HUES48 (cell line): ENCODE measurements around the gene GOPC.
A peak's percentile ranks its signal among the peaks of the same experiment; 100 is the strongest.

Experiments used
- H3K27ac ChIP-seq: one replicate; pipeline ENCODE4 v1.7.0; 2013; ENCODE audit warnings: low read depth, low read length, inconsistent platforms
- H3K27me3 ChIP-seq: 2 replicates; pipeline ENCODE4 v1.6.1; 2013; ENCODE audit warnings: mild to moderate bottlenecking, low read length; ENCODE audit not compliant: control insufficient read depth, insufficient read depth
- H3K36me3 ChIP-seq: 2 replicates; pipeline ENCODE4 v1.6.1; 2013; ENCODE audit warnings: low read length; ENCODE audit not compliant: control insufficient read depth, insufficient read depth
- H3K4me1 ChIP-seq: 2 replicates; pipeline ENCODE4 v1.6.1; 2013; ENCODE audit warnings: mild to moderate bottlenecking, low read length; ENCODE audit not compliant: control insufficient read depth, insufficient read depth
- H3K4me3 ChIP-seq: 2 replicates; pipeline ENCODE4 v1.5.1; 2013; ENCODE audit warnings: mild to moderate bottlenecking, low read depth, low read length
- H3K9ac ChIP-seq: 2 replicates; pipeline ENCODE4 v1.6.1; 2013; ENCODE audit warnings: mild to moderate bottlenecking, low read depth, low read length, moderate library complexity
- H3K9me3 ChIP-seq: 2 replicates; pipeline ENCODE4 v1.6.1; 2013; ENCODE audit warnings: low read length; ENCODE audit not compliant: control insufficient read depth, insufficient read depth

The GOPC gene

GRCh38 chr6:117548797-117549301 lies 53.5 kb downstream of the GOPC start:
- H3K4me1 ChIP-seq, result peaks cover 24% of the 10 kb centered on the region
- peak overlapping the region; percentile 31 for H3K27ac ChIP-seq
- H3K9ac ChIP-seq, result no peak overlapping the region
- H3K36me3 ChIP-seq, result 0 out of 2 replicates have a peak, but pooled peaks cover 4% of the 10 kb centered on the region
- H3K27me3 ChIP-seq, result no peaks in the 10 kb centered on the region
- no peak overlapping the region for H3K4me3 ChIP-seq
- H3K9me3 ChIP-seq, result no peaks in the 10 kb centered on the region

- Histone ChIP-seq H3K27ac (no peak overlapping the region), H3K4me1 (peaks cover 24% of the 10 kb centered on the region), H3K9me3 (no peaks in the 10 kb centered on the region), H3K36me3 (0 out of 2 replicates have a peak, but pooled peaks cover 4% of the 10 kb centered on the region), H3K4me3 (no peak overlapping the region), H3K27me3 (no peaks in the 10 kb centered on the region), H3K9ac (no peak overlapping the region)
These were observed 54.4 kb downstream of the GOPC start for GRCh38 chr6:117547688-117548621.

- H3K9ac ChIP-seq, result no peak overlapping the region
- H3K9me3 ChIP-seq, result no peaks in the 10 kb centered on the region
- peaks cover 24% of the 10 kb centered on the region for H3K4me1 ChIP-seq
- H3K4me3 ChIP-seq, result no peak overlapping the region
- no peak overlapping the region for H3K27ac ChIP-seq
- H3K36me3 ChIP-seq, result 0 out of 2 replicates have a peak, but pooled peaks cover 4% of the 10 kb centered on the region
- H3K27me3 ChIP-seq, result no peaks in the 10 kb centered on the region
These were observed 55.6 kb downstream of the GOPC start for GRCh38 chr6:117546674-117547073.

GRCh38 chr6:117545161-117545595 lies 57.1 kb downstream of the GOPC start:
- Histone ChIP-seq H3K4me1 (peaks cover 17% of the 10 kb centered on the region), H3K9ac (no peak overlapping the region), H3K4me3 (no peak overlapping the region), H3K36me3 (0 out of 2 replicates have a peak, but pooled peaks cover 7% of the 10 kb centered on the region), H3K27me3 (no peaks in the 10 kb centered on the region), H3K9me3 (no peaks in the 10 kb centered on the region), H3K27ac (no peak overlapping the region)

- H3K9me3 ChIP-seq, result no peaks in the 10 kb centered on the region
- H3K4me1 ChIP-seq, result peaks cover 12% of the 10 kb centered on the region
- no peak overlapping the region for H3K9ac ChIP-seq
- no peaks in the 10 kb centered on the region for H3K27me3 ChIP-seq
- 0 out of 2 replicates have a peak, but pooled peaks cover 7% of the 10 kb centered on the region for H3K36me3 ChIP-seq
- H3K27ac ChIP-seq, result no peak overlapping the region
- no peak overlapping the region for H3K4me3 ChIP-seq
These were observed 57.6 kb downstream of the GOPC start for GRCh38 chr6:117544716-117545115.

- Histone ChIP-seq H3K4me3 (no peak overlapping the region), H3K27ac (no peak overlapping the region), H3K9me3 (no peaks in the 10 kb centered on the region), H3K36me3 (peaks cover 14% of the 10 kb centered on the region), H3K9ac (no peak overlapping the region), H3K27me3 (no peaks in the 10 kb centered on the region), H3K4me1 (no peaks in the 10 kb centered on the region)
These were observed 59.8 kb downstream of the GOPC start for GRCh38 chr6:117542493-117542892.

GRCh38 chr6:117540670-117541069 lies 61.6 kb downstream of the GOPC start:
- H3K27me3 ChIP-seq, result no peaks in the 10 kb centered on the region
- no peak overlapping the region for H3K27ac ChIP-seq
- H3K36me3 ChIP-seq, result peaks cover 14% of the 10 kb centered on the region
- H3K4me3 ChIP-seq, result no peak overlapping the region
- no peaks in the 10 kb centered on the region for H3K4me1 ChIP-seq
- no peak overlapping the region for H3K9ac ChIP-seq
- H3K9me3 ChIP-seq, result no peaks in the 10 kb centered on the region

- H3K4me1 ChIP-seq, result no peaks in the 10 kb centered on the region
- no peak overlapping the region for H3K4me3 ChIP-seq
- no peaks in the 10 kb centered on the region for H3K9me3 ChIP-seq
- H3K9ac ChIP-seq, result no peak overlapping the region
- H3K36me3 ChIP-seq, result peaks cover 10% of the 10 kb centered on the region
- H3K27ac ChIP-seq, result no peak overlapping the region
- no peaks in the 10 kb centered on the region for H3K27me3 ChIP-seq
These were observed 63.7 kb downstream of the GOPC start for GRCh38 chr6:117538615-117539014.

- Histone ChIP-seq H3K36me3 (peaks cover 10% of the 10 kb centered on the region), H3K27me3 (no peaks in the 10 kb centered on the region), H3K4me3 (no peak overlapping the region), H3K27ac (no peak overlapping the region), H3K9me3 (no peaks in the 10 kb centered on the region), H3K9ac (no peak overlapping the region), H3K4me1 (no peaks in the 10 kb centered on the region)
These were observed 66.0 kb downstream of the GOPC start for GRCh38 chr6:117536317-117536716.

- Histone ChIP-seq H3K27ac (no peak overlapping the region), H3K4me1 (no peaks in the 10 kb centered on the region), H3K4me3 (no peak overlapping the region), H3K9ac (no peak overlapping the region), H3K36me3 (peaks cover 8% of the 10 kb centered on the region), H3K27me3 (no peaks in the 10 kb centered on the region), H3K9me3 (no peaks in the 10 kb centered on the region)
These were observed 67.3 kb downstream of the GOPC start for GRCh38 chr6:117534974-117535373.

GRCh38 chr6:117533775-117534174 lies 68.5 kb downstream of the GOPC start:
- Histone ChIP-seq H3K27ac (no peak overlapping the region), H3K4me1 (no peaks in the 10 kb centered on the region), H3K4me3 (no peak overlapping the region), H3K36me3 (peaks cover 2% of the 10 kb centered on the region; the same call in 1 of the 2 replicates), H3K9ac (no peak overlapping the region), H3K9me3 (no peaks in the 10 kb centered on the region), H3K27me3 (no peaks in the 10 kb centered on the region)
